Fibroblast of villous mesenchyme (primary cell): ENCODE data around the gene BLOC1S4. TPM values are rescaled to one million over a fixed set of nuclear protein-coding genes. Genes with fewer than 3 reads are reported as not detected.

ENCODE experiments used
- DNase-seq: peaks from one replicate; pipeline ENCODE4 v3.0.0-alpha.2; 2010; ENCODE audit warnings: low read depth
- H3K4me3 ChIP-seq: 2 replicates; pipeline ENCODE4 v1.5.1; 2011; ENCODE audit warnings: low read depth, mild to moderate bottlenecking, low read length
- CTCF ChIP-seq: IDR thresholded peaks from 2 replicates; pipeline ENCODE4 v1.5.1; 2012; ENCODE audit warnings: low read depth, mild to moderate bottlenecking, low read length; ENCODE audit not compliant: insufficient read depth
- total RNA-seq: library from RNA; depleted of rRNA; stranded (reverse); fragments of >200 nt; gene quantifications from 2 replicates; pipeline ENCODE4 v1.2.3, GENCODE V29; 2012

The BLOC1S4 gene
- total RNA-seq, 1 donor: 10.4 TPM

- no peak for TF ChIP-seq CTCF
- no peak for DNase-seq
- H3K4me3 ChIP-seq: no peak overlapping the region
Measured at GRCh38 chr4:6718932-6719610, 3.1 kb downstream of the BLOC1S4 start.

GRCh38 chr4:6719611-6720179, 3.7 kb downstream of the BLOC1S4 start:
- no peak for DNase-seq
- TF ChIP-seq CTCF: no peak
- H3K4me3 ChIP-seq: no peak overlapping the region

GRCh38 chr4:6720202-6720699, 4.3 kb downstream of the BLOC1S4 start:
- TF ChIP-seq CTCF: peak; percentile 97
- DNase-seq: peak; percentile 77
- H3K4me3 ChIP-seq: peak overlapping the region; percentile 12

- H3K4me3 ChIP-seq: no peak overlapping the region
- no peak for TF ChIP-seq CTCF
- DNase-seq: no peak
Measured at GRCh38 chr4:6721121-6721520, 5.1 kb downstream of the BLOC1S4 start.

GRCh38 chr4:6722891-6723290, 6.9 kb downstream of the BLOC1S4 start:
- H3K4me3 ChIP-seq: no peak overlapping the region
- no peak for TF ChIP-seq CTCF
- no peak for DNase-seq

- no peak for DNase-seq
- no peak for TF ChIP-seq CTCF
- H3K4me3 ChIP-seq: no peak overlapping the region
Measured at GRCh38 chr4:6723851-6724250, 7.9 kb downstream of the BLOC1S4 start.
